Measurements from ENCODE around the gene ASAP2.

The ASAP2 gene

DNA sequence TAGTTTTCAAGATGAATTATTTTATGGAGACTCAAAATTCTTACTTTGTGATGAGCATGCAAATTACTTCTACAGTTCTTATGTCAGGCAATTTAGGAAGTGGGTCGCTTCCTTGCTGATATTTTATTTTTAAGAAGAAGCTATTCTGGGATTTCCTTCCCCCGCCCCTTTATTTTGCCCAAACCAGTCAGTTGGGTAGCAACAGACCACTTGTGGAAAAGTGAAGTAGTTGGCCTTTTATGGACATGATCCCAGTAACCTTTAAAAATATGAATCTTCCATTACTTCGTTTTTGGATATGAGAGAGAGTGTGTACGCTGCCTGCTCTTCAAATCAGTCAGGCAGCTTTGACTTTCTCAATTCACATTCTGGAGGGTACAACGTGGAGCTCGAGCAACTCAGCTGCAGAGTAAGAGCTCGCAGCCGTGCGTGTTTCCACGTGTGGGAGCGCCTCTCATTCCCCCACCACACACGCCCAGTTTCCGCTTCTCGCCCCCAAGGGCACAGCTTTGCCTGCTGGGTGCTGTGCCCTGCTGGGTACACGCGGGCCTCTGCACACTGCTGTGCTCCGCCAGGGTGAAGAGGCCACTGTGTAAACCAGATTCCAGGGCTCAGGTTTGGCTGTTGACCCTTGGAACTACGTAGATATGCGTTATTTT, 124.1 kb downstream of the ASAP2 start:
- no peak for DNase-seq

GRCh38 chr2:9331704-9332103, 125.1 kb downstream of the ASAP2 start:
- DNase-seq = no peak

DNA sequence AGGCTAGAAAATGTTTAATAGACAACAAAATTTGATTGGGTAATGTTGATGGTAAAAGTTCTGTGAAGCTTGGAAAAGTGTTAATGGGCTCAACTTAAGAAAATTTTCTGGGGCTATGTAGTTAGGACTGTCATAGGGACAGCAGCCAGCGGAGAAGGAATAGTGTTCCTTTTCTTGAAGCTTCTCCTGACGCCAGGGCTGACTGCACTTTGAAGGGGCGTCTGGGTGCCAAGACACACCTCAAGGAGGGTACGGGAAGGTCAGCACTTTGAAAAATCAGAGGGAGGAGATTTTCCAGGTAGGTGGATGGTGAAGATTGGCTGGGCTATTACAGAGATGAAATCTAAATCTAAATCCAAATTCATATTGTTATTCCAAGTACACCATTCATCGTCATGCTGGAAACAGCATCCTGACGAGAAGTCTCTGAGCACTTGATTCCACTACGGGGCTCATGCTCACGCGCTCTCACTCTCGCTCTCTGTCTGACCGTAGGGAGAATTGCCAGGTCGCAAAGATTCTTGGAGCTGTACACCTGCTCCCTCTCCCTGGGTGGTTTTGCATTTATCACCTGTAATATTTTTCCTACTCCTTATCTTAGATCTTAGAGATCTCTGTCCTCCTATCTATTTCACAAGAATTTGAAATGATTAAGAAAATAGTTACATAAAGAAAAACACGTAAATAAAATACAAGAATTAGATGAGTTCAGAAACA, 125.7 kb downstream of the ASAP2 start:
- no peak for DNase-seq

- no peak for DNase-seq
These were observed 126.2 kb downstream of the ASAP2 start for GRCh38 chr2:9332853-9333245.

DNA sequence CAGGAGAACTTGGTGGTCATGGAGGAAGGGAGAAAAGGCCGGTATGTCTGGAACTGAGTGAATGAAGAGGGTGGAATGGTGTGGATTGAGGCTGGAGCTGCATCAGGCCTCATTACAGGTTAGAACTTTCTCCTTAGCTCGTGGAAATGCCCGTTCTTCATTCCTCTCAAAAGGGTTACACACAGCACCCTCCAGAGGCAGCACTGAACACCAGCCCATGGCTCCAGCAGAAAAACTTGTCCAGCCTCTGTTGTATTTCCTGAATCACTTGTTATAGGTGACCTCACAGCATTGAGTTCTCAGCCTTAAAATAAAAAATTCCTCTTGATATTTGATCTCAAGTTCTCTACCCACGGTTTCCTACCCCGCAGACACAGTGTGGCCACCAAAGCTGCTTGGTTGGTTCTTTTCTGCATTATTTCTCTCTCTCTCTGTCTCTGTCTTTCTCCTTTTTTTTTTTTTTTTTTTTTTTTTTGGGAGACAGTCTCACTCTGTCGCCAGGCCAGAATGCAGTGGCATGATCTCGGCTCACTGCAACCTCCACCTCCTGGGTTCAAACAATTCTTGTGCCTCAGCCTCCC, 127.1 kb downstream of the ASAP2 start:
- DNase-seq = peak in 1 of 2 experiments; percentile 14

GRCh38 chr2:9334761-9335160, 128.1 kb downstream of the ASAP2 start:
- no peak for DNase-seq

- no peak for DNase-seq
These were observed 128.8 kb downstream of the ASAP2 start for GRCh38 chr2:9335322-9335832.

DNA sequence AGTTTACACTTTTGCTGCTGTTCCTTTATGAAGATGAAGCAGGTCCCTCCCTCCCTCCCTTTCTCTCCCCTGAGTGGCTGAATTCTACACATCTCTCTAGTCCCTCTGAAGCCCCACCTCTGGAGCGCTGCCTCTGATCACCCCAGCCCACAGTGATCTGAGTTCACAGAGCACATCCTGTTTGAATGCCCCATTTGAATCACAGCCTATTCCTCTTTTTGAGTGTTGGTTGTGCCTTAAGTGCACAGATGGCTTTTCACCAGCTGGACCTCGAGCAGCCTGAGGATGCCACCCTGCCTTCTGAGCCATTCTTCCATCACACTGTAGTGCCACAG, 129.6 kb downstream of the ASAP2 start:
- DNase-seq = peak in 1 of 2 experiments; percentile 10

DNA sequence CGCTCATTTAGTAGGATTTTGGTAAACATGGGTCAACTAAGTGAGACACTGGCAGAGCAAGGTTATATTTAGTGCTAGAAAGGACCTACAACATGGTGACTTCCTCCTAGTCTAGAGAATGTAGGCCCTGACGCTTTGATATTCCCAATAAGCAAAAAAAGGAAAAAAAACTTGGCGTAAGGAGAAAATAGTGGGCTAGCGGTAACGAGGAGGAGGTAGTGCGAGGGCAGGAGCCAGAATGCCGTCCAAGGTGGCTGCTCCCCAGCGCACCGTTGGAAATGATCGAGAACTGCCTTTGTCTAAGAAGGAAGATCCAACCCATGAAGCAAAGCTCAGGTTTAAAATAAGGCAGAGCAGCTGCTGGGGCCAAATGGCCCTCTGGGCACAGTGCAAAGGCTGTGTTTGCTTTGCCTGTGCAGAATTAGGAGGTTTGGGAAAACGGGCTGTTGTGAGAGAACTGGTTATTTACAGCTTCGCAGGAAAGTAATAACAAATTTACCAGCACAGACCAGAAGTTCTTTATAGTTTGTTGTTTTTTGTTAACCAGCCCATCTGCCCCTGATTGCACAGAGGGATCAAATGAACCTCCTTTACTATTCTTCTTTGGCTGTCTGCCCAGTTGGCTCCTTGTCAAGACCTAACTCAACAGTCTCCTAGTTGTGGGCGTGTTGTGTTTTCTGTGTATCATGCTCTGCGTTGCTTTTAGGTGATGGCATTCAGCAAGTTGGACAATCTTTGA, 130.1 kb downstream of the ASAP2 start:
- DNase-seq = no peak

- DNase-seq = no peak
These were observed 131.3 kb downstream of the ASAP2 start for GRCh38 chr2:9337901-9338300.

GRCh38 chr2:9341337-9341887, 134.8 kb downstream of the ASAP2 start:
- no peak for DNase-seq

- DNase-seq = no peak
These were observed 136.0 kb downstream of the ASAP2 start for GRCh38 chr2:9342659-9343058.

DNA sequence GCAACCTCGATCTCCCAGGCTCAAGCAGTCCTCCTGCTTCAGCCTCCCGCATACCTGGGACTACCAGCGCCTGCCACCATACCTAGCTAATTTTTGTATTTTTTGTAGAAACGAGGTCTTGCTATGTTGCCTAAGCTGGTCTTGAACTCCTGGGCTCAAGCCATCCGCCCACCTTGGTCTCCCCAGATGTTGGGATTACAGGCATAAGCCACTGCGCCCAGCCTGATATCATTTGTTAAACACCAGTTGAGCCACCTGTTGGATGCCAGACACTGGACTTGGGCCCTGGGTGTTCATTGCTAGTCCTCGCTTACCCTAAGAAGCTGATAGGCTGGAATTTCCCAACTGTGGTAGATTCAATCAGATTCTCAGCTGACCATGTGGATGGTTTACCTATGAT, 136.9 kb downstream of the ASAP2 start:
- no peak for DNase-seq

DNA sequence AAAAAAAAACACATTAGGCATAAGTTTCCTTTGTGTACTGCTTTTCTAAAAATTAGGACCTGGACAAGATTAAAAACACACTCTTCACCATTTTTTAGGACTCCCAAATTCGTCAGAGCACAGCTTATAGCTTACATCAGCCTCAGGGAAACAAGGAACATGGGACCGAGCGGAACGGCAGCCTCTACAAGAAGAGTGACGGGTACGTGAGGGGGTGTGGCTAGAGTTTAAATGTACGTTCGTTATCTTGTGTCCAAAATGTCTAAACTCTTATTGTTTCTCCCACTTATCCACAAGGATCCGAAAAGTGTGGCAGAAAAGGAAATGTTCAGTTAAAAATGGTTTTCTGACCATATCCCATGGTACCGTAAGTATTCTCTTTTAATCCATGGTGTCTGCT, 137.8 kb downstream of the ASAP2 start:
- no peak for DNase-seq

- no peak for DNase-seq
These were observed 138.7 kb downstream of the ASAP2 start for GRCh38 chr2:9345343-9345742.

GRCh38 chr2:9345997-9346396, 139.4 kb downstream of the ASAP2 start:
- DNase-seq = no peak

DNA sequence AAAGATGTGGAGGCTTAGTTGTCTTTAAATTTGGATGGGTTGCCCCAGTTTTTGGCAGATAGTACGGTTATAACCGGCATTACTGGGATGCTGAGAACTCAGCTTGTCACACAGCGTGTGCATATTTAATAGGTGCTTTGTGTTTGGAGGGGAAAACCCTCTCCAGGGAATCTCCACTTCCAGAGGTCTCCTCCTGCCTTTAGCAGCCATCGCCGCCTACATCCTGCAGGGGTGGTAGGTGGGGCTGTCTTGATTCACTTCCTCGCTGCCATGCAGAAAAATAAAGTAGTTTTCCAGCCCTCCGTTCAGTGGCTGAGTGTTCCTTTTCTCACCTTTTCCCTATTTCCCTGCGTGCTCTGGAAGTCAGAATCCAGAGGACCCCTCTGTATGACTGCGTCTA, 140.3 kb downstream of the ASAP2 start:
- DNase-seq = no peak

GRCh38 chr2:9347411-9347881, 140.8 kb downstream of the ASAP2 start:
- DNase-seq = no peak

GRCh38 chr2:9354318-9354717, 147.7 kb downstream of the ASAP2 start:
- DNase-seq = no peak

- DNase-seq = no peak
These were observed 148.7 kb downstream of the ASAP2 start for GRCh38 chr2:9355270-9355669.

DNA sequence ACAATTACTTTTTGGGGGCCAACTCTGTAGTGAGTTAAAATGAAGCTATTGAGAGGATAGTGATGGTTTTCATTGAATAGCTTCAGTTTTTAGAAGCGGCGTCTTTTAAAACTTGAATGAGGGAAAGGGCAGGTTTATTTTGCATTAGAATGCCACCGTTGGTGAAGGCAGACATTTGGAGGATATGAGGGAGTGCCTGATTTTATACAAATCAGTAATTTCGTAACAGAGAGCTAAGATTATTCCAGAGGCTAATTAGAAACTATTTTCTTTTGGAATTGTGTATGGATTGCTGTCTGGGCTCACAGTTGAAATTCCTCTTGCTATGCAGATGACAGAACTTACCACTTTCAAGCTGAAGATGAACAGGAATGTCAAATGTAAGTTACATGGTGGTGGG, 149.1 kb downstream of the ASAP2 start:
- no peak for DNase-seq

- DNase-seq = no peak
These were observed 149.6 kb downstream of the ASAP2 start for GRCh38 chr2:9356261-9356660.

DNA sequence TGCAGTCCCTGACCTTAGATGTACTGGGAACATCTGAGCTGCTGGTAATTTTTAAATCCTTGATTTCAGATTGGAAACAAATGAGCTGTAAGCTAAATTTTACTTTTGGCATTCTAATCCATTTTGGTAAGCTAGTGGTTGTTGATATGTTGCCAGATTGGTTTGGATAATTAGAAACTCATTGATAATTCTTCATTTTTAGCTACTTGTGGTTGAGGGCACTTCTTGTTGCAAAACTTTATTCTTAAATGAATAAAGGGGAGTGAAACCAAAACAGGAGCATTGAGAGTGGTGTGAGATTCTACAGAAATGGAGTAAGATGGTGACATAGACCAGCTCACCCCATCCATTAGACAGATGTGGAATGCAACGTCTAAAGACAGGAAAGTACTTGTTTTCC, 152.2 kb downstream of the ASAP2 start:
- DNase-seq = no peak
